Small intestine (tissue), 16 donors: ENCODE measurements around the gene VAPB. TPM values are rescaled to one million over a fixed set of nuclear protein-coding genes. Genes with fewer than 3 reads are reported as not detected.
A peak's percentile ranks its signal among the peaks of the same experiment; 100 is the strongest.

Experiments
- DNase-seq, 2 donors: peaks; one replicate each; pipeline versions ENCODE4 v3.0.0 to v3.0.0-alpha.2; 2013
- FAIRE-seq: peaks from 2 replicates; lab custom pipeline; 2012; peaks lifted over from hg19 to GRCh38; lab: Jason Lieb, UNC
- H3K27ac ChIP-seq, 3 donors: one replicate each; pipeline ENCODE4 v1.5.1; 2013; ENCODE audit warnings: low read length in 2 of 3, mild to moderate bottlenecking in 2 of 3, control low read depth in 1 of 3, inconsistent platforms in 1 of 3, low read depth in 1 of 3, moderate library complexity in 1 of 3
- H3K27me3 ChIP-seq, 3 donors: one replicate each; pipeline ENCODE4 v1.6.1; 2013; ENCODE audit warnings: low read length in 3 of 3, inconsistent platforms in 1 of 3; ENCODE audit not compliant: control insufficient read depth in 3 of 3, insufficient read depth in 3 of 3
- H3K36me3 ChIP-seq, 3 donors: one replicate each; pipeline ENCODE4 v1.6.1; 2013; ENCODE audit warnings: low read length in 3 of 3, inconsistent platforms in 1 of 3, low read depth in 1 of 3, mild to moderate bottlenecking in 1 of 3, moderate library complexity in 1 of 3; ENCODE audit not compliant: control insufficient read depth in 3 of 3, insufficient read depth in 2 of 3
- H3K4me1 ChIP-seq, 3 donors: one replicate each; pipeline ENCODE4 v1.6.1; 2013; ENCODE audit warnings: low read length in 2 of 3, inconsistent platforms in 1 of 3, low read depth in 1 of 3, mild to moderate bottlenecking in 1 of 3, moderate library complexity in 1 of 3; ENCODE audit not compliant: control insufficient read depth in 3 of 3, insufficient read depth in 2 of 3
- H3K4me3 ChIP-seq, 3 donors: one replicate each; pipeline ENCODE4 v1.5.1; 2013; ENCODE audit warnings: low read length in 3 of 3, control low read depth in 1 of 3, inconsistent platforms in 1 of 3, low read depth in 1 of 3, mild to moderate bottlenecking in 1 of 3, moderate library complexity in 1 of 3
- H3K9me3 ChIP-seq, 2 donors: one replicate each; pipeline ENCODE4 v1.6.1; 2013; ENCODE audit warnings: low read depth in 1 of 2, low read length in 1 of 2; ENCODE audit not compliant: control insufficient read depth in 2 of 2, insufficient read depth in 1 of 2
- WGBS, 3 donors: extraction: QIAGEN DNeasy Blood & Tissue Kit; methylation state at CpG; one replicate each; pipeline ENCODE4 v1.1.7; 2013; 5-methylcytosine and 5-hydroxymethylcytosine counted together
- long read RNA-seq, 10 donors: transcript quantifications; one replicate each; lab custom pipeline, GENCODE V29; 2026
- polyA plus RNA-seq, 4 donors: library from polyadenylated mRNA; stranded (reverse) in 3 of 4; unstranded in 1 of 4; fragments of 200-250 nt in 3 of 4; fragments of 120-200 nt in 1 of 4; gene quantifications; one replicate each; pipeline versions ENCODE4 v1.2.1 to v1.2.3, GENCODE V29; 2013
- donor health status: healthy with polysubstance abuse.
- donor health status: control.
- donor health status: control.
- donor health status: Bipolar disorder and iron deficiency.
- donor health status: healthy.

VAPB gene
- 10 to 100 TPM; 36.5 to 39.2 (median 37.8) TPM for polyA plus RNA-seq
- long read RNA-seq, donor 1, full-length matches to known transcripts: 27 of 70 reads
- long read RNA-seq, donor 1, partial matches to known transcripts: 43 of 70 reads
- long read RNA-seq, donor 1, other reads (novel, unspliced or antisense): 0 of 70 reads
- long read RNA-seq, donor 2, full-length matches to known transcripts: 10 of 10 reads
- long read RNA-seq, donor 2, partial matches to known transcripts: 0 of 10 reads
- long read RNA-seq, donor 2, other reads (novel, unspliced or antisense): 0 of 10 reads
- long read RNA-seq, donor 3, full-length matches to known transcripts: 10 of 10 reads
- long read RNA-seq, donor 3, partial matches to known transcripts: 0 of 10 reads
- long read RNA-seq, donor 3, other reads (novel, unspliced or antisense): 0 of 10 reads
- long read RNA-seq, donor 4: 0 reads
- long read RNA-seq, donor 5, partial matches to known transcripts: 0 of 2 reads
- long read RNA-seq, donor 5, other reads (novel, unspliced or antisense): 0 of 2 reads
- long read RNA-seq, donor 6, full-length matches to known transcripts: 12 of 18 reads
- long read RNA-seq, donor 6, partial matches to known transcripts: 6 of 18 reads
- long read RNA-seq, donor 6, other reads (novel, unspliced or antisense): 0 of 18 reads
- long read RNA-seq, donor 7, full-length matches to known transcripts: 17 of 17 reads
- long read RNA-seq, donor 7, partial matches to known transcripts: 0 of 17 reads
- long read RNA-seq, donor 7, other reads (novel, unspliced or antisense): 0 of 17 reads
- long read RNA-seq, donor 8, full-length matches to known transcripts: 6 of 6 reads
- long read RNA-seq, donor 8, partial matches to known transcripts: 0 of 6 reads
- long read RNA-seq, donor 8, other reads (novel, unspliced or antisense): 0 of 6 reads
- long read RNA-seq, donor 9, full-length matches to known transcripts: 2 of 2 reads
- long read RNA-seq, donor 9, partial matches to known transcripts: 0 of 2 reads
- long read RNA-seq, donor 9, other reads (novel, unspliced or antisense): 0 of 2 reads
- long read RNA-seq, donor 10, full-length matches to known transcripts: 6 of 38 reads
- long read RNA-seq, donor 10, partial matches to known transcripts: 32 of 38 reads
- long read RNA-seq, donor 10, other reads (novel, unspliced or antisense): 0 of 38 reads

- peaks cover 10 to 17% (median 11%) of the 10 kb centered on the region in 3 donors for H3K4me1 ChIP-seq
- no peaks in the 10 kb centered on the region for H3K27me3 ChIP-seq
- H3K9me3 ChIP-seq: no peaks in the 10 kb centered on the region
- no peaks in the 10 kb centered on the region for H3K36me3 ChIP-seq
- peak within 1 kb of the TSS; percentile 71 to 89 (median 80) for H3K4me3 ChIP-seq
- FAIRE-seq (no peak), DNase-seq (peak; percentile 96 to 97)
- H3K27ac ChIP-seq: peak within 1 kb of the TSS; percentile 86 to 99 (median 94)
- 1% methylated on average over 34 to 51 of the region's 51 CpGs for WGBS, 3 donors
Measured at GRCh38 chr20:58388882-58389323, at the start of gene VAPB. TSS of gene VAPB (plus strand) at chr20:58389229. CDS start at chr20:58389460, 231 bp downstream.

- DNase-seq: no peak
- no peak overlapping the region for H3K4me3 ChIP-seq
- no peaks in the 10 kb centered on the region for H3K4me1 ChIP-seq
- H3K36me3 ChIP-seq: peaks cover 0 to 2% (median 2%) of the 10 kb centered on the region in 3 donors
- FAIRE-seq: no peak
- WGBS, 3 donors: 97 to 99% (median 99%) methylated on average over 6 of the region's 6 CpGs
- no peaks in the 10 kb centered on the region for H3K27me3 ChIP-seq
- no peaks in the 10 kb centered on the region for H3K9me3 ChIP-seq
- no peak overlapping the region for H3K27ac ChIP-seq
Measured at GRCh38 chr20:58339741-58340140, 49.3 kb upstream of the VAPB start.

GRCh38 chr20:58340151-58340550 lies 48.9 kb upstream of the VAPB start:
- Histone ChIP-seq H3K36me3 (peaks cover 0 to 4% (median 2%) of the 10 kb centered on the region in 3 donors), H3K9me3 (no peaks in the 10 kb centered on the region), H3K4me1 (no peaks in the 10 kb centered on the region), H3K27ac (no peak overlapping the region), H3K4me3 (no peak overlapping the region), H3K27me3 (no peaks in the 10 kb centered on the region)
- FAIRE-seq (no peak), DNase-seq (no peak)
- 88 to 90% (median 88%) methylated on average over 4 of the region's 4 CpGs for WGBS, 3 donors

- Histone ChIP-seq H3K4me3 (no peak overlapping the region), H3K4me1 (no peaks in the 10 kb centered on the region), H3K27me3 (no peaks in the 10 kb centered on the region), H3K27ac (no peak overlapping the region), H3K36me3 (peaks cover 0 to 9% (median 3%) of the 10 kb centered on the region in 3 donors), H3K9me3 (no peaks in the 10 kb centered on the region)
- DNase-seq (no peak), FAIRE-seq (no peak)
- WGBS, 3 donors: 84 to 95% (median 93%) methylated on average over 2 of the region's 2 CpGs
Measured at GRCh38 chr20:58340853-58341252, 48.2 kb upstream of the VAPB start.

GRCh38 chr20:58342104-58342945 lies 46.7 kb upstream of the VAPB start:
- Histone ChIP-seq H3K27ac (no peak overlapping the region), H3K9me3 (peaks cover 0 to 2% of the 10 kb centered on the region in 2 donors), H3K4me3 (no peak overlapping the region), H3K36me3 (peaks cover 0 to 14% (median 4%) of the 10 kb centered on the region in 3 donors), H3K4me1 (no peaks in the 10 kb centered on the region), H3K27me3 (no peaks in the 10 kb centered on the region)
- no peak for FAIRE-seq
- WGBS, 3 donors: 95 to 98% (median 96%) methylated on average over 3 of the region's 3 CpGs
- no peak for DNase-seq

- Histone ChIP-seq H3K4me3 (no peak overlapping the region), H3K27ac (no peak overlapping the region), H3K4me1 (no peaks in the 10 kb centered on the region), H3K36me3 (peaks cover 0 to 12% (median 7%) of the 10 kb centered on the region in 3 donors), H3K9me3 (peaks cover 0 to 2% of the 10 kb centered on the region in 2 donors), H3K27me3 (no peaks in the 10 kb centered on the region)
- DNase-seq (no peak), FAIRE-seq (no peak)
- 84 to 96% (median 91%) methylated on average over 4 of the region's 4 CpGs for WGBS, 3 donors
Measured at GRCh38 chr20:58344741-58345140, 44.3 kb upstream of the VAPB start.

GRCh38 chr20:58349570-58349969 lies 39.5 kb upstream of the VAPB start:
- no peaks in the 10 kb centered on the region for H3K4me1 ChIP-seq
- DNase-seq (no peak), FAIRE-seq (no peak)
- H3K4me3 ChIP-seq: no peak overlapping the region
- peaks cover 0 to 2% of the 10 kb centered on the region in 2 donors for H3K9me3 ChIP-seq
- 90 to 91% (median 91%) methylated on average over 3 of the region's 3 CpGs for WGBS, 3 donors
- H3K27ac ChIP-seq: no peak overlapping the region
- no peaks in the 10 kb centered on the region for H3K27me3 ChIP-seq
- H3K36me3 ChIP-seq: peaks cover 3 to 12% (median 11%) of the 10 kb centered on the region in 3 donors
